GM18526 (cell line): ENCODE measurements around the gene PI16.

Experiments used
- POLR2A ChIP-seq: IDR thresholded peaks from 3 replicates; pipeline ENCODE4 v1.6.1; 2011; ENCODE audit not compliant: insufficient read length; ENCODE audit errors: extremely low read depth

Gene PI16

DNA sequence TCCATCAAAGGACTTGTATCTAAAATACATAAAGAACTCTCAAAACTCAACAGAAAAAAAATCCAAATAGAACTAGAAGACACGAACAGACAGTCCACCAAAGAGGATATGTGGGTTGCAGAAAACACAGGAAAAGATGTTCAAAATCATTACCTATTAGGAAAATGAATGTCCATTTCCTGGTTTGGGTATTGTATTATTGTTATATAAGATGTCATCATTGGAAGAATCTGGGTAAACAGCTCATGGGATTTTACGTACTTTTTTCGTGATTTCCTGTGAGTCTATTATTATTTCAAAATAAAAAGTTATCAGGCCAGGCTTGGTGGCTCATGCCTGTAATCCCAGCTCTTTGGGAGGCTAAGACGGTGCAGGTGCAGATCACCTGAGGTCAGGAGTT is 9.2 kb upstream of the PI16 start:
- no peak for TF ChIP-seq POLR2A

DNA sequence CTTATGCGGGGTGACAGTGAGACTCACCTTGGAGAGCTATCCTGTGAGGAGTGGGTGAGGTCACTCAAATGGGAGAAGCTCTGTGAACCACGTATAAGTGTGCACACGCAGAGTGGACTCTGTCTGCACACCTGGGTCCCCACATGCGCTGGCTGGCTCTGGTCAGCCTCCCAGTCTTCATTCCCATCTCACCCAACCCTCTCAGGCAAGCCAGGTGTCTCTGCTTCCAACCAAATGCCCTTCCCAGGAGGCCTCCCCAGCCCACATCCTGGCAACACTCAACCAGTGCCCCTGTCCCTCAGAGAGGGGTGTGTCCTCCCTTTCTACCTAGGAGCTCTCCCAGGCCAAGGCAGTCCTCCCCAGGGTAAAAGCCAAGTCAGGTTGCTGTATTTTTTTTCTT is 8.0 kb upstream of the PI16 start:
- no peak for TF ChIP-seq POLR2A

DNA sequence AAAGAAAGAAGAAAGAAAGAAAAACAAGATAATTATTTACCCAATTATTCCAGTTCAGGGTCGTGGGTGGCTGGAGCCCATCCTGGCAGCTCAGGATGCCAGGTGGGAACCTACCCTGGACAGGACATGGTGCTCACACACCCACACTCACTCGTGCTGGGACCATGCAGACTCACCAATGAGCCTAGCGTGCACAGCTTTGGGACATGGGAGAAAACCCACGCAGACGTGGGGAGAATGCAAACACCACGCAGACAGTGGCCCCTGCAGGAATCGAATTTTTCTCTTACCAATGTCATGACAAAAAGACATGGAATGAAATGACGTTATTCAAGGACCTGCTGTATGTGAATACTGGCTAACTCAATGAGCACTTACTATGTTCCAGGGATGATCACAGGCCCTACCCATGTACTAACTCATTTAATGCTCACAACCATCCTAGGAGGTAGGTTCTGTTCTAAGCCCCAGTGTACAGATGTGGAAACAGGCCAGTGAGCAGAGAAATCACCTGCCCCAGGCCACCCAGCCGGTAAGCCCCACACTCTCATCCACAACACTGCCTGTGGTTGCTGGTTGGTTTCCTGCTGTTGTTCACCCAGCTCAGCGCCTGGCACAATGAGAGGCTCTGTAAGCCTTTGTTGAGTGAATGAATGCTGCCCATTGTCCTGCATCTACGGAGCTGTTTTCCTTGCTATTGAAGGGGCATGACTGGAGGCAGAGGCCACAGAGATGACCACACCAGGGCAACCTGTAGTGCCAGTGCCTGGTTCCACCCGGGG is 6.8 kb upstream of the PI16 start:
- TF ChIP-seq POLR2A: no peak

DNA sequence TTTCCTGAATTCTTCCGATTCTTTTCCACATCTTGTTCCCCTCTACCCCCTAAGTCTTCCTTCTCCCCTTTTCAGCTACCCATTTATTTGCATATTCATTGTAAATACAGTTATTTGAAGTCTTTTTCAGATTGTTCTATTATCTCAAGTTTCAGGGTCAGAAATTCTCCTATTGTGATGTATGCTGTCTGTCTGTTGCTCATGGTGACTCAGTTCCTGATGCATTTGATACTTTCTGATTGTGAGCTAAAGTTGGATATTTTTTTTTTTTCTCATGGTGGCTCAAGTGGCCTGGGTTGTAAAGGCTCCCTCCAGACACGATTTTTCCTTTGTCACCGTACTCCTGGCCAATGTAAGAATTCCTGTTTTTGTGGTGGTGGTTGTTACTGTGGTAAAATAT is 4.9 kb upstream of the PI16 start:
- TF ChIP-seq POLR2A: no peak

DNA sequence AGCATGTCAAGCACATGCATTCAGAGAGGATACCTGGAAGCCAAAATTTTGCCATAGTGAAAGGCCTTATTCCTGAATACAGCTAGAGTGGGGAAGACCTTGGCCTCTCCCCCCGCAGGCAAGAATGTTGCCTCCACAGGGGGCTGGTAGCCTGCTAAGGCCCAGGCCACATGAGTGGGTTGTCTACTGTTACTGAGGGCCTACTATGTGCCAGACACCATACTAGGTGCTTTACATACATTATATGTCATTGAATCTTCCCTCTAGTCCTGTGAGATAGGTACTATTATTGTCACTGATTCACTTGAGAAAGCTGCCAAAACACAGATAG is 642 bp upstream of the PI16 start:
- TF ChIP-seq POLR2A: no peak

DNA sequence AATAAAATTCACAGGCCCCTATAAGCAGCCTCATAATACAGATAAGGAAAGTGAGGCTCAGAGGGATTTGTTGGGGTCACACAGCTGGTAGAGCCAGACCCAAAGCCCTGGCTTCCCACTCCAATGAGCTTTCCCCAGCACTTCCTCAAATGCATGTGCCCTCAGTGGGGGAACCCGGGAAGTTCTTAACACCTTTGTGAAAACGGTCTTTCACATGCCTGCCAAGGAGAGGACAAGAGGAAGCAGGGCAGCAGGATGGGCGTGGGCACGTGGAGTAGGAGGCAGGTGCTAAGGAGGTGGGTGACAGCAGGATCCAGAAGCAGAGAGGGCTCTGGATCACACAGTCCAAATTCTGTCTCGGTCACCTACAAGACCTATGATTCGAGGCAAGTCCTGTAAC is 598 bp downstream of the PI16 start:
- no peak for TF ChIP-seq POLR2A

DNA sequence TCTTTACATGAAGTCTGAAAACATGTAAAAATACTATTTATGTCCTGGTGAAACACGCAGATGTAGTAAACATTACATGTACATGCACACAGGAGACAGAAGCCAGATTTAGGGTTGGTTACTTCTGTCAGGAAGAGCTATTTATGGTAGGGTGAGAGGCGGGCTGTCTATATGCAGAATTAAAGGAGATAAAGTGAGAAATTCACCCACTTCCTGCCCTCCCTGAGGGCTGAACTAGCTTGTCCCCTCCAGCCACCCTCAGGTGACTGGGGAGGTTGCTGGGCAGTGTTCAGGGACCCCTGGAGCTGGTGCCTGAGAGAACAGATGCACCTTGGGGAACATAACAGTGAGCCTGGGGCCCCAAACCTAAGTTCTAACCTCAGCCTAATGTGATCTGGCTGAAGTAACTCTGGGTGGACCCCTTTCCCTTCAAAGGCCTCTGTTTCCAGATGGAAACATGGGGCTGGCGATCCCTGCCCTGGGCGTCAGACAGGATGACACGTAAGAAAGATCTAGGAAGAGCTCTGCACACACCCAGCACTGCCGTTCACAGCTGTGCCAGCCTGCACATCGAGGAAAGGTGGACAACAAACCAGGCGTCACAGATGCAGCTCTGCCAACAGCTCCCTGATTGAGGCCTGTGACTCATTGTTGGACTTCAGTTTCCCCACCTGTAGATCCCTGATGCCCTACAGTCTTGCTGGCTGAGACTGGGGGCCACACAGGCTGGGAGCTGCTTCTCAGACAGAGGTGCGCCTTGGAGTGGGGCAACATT is 1.3 kb downstream of the PI16 start:
- no peak for TF ChIP-seq POLR2A

DNA sequence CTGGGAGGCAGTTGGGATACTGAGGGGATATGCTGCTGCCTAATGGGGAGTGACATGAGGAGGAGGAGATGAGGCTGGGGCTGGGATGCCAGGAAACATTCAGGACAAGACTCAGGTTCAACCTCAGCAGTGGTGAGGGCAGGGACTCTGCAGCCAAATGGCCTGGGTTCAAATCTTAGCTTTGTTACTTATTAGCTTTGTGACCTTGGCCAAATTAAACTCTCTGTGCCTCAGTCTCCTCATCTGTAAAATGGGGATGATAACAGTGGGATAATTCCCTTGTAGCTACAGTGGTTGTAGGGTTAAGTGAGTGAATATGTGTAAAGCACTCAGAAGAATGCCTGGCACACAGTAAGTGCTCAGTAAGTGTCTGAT is 1.9 kb downstream of the PI16 start:
- TF ChIP-seq POLR2A: no peak

DNA sequence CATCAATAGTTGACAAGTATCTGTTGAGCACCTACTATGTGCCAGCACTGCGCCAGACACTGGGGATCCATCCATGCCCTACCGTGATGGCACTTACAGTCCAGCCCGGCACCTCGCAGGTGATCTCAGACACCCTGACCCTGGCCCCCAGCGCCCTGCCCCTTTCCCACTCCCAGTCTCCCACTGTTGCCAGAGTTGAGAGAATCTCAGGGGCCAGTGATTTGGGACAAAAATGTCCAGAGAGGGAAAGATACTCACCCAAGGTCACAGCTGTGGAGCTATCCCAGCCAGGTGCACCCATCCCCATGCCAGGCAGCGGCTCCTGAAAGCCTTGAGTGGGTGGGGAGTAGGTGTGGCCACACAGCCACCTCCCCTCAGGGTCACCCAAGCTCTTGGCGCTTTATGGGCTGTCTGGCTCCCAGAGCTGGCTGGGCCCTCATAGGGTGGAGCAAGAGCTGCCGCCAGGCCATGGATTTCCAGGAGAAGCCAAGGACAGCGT is 3.3 kb downstream of the PI16 start:
- TF ChIP-seq POLR2A: no peak

DNA sequence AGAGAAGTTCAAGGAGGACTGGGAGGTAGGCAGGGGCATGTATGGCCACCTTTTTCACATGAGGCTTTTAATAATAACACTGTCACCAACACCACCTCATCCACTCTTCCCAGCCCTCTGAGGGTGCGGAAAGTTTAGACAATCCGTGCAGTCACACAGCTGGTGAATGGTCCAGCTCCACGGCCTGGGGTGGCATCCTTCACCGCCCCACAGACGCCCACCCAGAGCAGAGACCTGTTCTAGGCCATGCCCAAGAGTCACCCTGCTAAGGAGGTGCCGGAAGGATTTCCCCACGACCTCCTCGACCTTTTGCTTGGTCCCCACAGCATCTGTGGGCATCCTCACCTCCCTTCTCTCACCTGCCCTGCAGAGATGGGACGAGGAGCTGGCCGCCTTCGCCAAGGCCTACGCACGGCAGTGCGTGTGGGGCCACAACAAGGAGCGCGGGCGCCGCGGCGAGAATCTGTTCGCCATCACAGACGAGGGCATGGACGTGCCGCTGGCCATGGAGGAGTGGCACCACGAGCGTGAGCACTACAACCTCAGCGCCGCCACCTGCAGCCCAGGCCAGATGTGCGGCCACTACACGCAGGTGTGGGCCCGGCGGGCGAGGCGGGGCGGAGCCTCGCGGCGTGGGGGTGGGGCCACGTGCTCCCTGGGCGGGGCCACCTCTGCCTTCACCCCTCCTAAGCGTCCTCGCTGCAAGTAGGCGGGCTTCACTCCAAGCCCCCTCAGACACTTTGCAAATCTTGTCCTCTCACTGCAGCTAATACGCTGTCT is 4.4 kb downstream of the PI16 start:
- no peak for TF ChIP-seq POLR2A

DNA sequence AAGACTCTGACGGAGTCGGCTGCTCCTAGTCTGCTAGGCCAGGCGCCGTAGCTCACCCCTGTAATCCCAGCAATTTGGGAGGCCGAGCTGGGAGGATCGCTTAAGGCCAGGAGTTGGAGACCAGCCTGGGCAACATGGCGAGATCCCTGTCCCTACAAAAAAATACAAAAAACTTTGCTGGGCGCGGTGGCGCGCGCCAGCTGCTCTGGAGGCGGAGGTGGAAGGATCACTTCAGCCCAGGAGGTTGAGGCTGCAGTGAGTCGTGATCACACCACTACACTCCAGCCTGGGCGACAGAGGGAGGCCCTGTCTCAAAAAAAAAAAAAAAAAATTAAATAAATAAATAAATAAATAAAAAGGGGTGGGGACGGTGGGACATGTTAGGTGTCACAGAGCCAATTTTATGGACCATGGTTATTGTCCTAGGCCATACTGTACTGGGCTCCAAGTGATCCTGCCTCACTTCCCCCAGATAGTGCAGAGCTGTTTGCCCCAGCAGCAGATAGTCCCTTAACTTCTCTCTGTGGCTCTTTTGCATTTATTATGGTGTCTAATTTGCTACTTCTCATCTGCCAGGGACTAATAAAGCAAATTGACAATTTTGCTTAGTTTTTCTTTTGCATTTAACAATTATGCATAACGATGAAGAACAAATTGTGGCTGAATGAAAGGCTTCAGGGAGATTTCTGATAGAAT is 5.2 kb downstream of the PI16 start:
- no peak for TF ChIP-seq POLR2A

DNA sequence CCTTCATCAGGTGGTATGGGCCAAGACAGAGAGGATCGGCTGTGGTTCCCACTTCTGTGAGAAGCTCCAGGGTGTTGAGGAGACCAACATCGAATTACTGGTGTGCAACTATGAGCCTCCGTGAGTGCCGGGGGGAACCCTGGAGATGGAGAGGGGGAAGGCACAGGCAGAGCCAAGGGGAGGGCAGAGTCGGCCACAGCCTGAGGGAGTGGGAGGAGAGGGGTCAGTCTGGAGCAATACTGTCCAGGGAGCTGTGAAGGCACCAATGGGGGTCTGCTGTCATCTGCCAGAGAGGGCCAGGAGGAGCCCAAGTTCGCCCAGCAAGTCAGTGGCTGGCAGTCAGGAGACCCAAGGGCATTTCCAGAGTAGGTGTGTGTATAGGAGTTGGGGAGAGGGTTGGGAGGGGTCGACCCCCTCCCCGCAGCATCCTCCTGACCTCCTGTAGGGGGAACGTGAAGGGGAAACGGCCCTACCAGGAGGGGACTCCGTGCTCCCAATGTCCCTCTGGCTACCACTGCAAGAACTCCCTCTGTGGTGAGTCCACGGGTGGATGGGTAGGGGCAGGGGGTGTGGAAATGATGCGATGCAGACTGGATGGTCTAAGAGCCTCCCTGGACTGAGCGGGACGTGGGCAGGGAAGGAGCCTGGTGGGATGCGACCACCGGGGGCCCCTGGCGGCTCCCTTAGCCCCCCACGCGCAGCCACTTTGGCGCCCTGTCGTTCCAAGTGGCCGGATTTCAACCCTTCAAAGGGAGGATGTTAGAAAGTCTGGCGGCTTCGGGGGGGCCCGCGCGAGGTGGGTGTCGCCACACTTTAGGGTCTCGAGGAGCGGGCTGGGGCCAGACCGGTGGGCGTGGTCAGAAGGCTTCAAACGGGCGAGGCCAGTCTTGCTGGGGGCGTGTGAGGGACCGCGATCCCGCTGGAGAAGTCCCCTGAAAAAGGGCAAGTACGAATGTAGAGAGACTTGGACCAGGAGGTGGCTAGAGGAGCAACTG is 7.2 kb downstream of the PI16 start:
- no peak for TF ChIP-seq POLR2A

DNA sequence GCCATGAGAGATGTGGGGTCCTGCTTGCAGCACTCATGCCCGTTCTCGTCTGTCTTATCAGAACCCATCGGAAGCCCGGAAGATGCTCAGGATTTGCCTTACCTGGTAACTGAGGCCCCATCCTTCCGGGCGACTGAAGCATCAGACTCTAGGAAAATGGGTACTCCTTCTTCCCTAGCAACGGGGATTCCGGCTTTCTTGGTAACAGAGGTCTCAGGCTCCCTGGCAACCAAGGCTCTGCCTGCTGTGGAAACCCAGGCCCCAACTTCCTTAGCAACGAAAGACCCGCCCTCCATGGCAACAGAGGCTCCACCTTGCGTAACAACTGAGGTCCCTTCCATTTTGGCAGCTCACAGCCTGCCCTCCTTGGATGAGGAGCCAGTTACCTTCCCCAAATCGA is 8.3 kb downstream of the PI16 start:
- TF ChIP-seq POLR2A: no peak

DNA sequence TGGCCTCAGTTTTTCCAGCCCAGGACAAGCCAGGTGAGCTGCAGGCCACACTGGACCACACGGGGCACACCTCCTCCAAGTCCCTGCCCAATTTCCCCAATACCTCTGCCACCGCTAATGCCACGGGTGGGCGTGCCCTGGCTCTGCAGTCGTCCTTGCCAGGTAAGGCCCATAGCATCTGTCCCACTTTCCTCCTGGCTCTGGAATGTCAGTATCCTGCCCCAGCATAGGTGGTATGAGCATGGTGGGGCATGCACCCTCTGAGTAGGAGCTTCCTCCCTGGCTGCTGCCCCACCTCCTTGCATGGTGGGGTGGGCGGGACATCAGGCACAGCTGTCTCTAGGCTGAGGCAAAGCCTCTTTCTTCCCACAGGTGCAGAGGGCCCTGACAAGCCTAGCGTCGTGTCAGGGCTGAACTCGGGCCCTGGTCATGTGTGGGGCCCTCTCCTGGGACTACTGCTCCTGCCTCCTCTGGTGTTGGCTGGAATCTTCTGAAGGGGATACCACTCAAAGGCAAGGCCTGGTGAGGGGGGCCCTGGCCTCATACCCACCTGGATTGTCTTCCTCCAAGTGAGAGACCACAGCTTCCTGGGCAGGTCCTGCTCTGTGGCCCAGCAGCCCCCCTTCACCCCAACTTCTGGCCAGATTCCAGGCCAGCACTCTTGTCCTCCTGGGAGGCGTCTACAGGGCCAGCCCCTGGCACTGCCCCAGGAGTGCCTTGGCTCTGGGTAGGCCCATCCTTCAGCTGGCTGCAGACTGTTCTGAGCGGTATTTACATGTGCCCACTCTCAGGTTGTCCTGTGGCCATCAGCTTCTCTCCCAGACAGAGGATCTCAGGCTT is 9.1 kb downstream of the PI16 start:
- no peak for TF ChIP-seq POLR2A

DNA sequence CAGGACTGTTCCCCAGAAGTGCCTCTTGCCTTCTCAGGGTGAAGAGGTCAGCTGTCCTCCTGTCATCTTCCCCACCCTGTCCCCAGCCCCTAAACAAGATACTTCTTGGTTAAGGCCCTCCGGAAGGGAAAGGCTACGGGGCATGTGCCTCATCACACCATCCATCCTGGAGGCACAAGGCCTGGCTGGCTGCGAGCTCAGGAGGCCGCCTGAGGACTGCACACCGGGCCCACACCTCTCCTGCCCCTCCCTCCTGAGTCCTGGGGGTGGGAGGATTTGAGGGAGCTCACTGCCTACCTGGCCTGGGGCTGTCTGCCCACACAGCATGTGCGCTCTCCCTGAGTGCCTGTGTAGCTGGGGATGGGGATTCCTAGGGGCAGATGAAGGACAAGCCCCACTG is 9.8 kb downstream of the PI16 start:
- TF ChIP-seq POLR2A: no peak
